Activated naive CD4-positive, alpha-beta T cell treated with anti-CD3 and anti-CD28 coated beads, Interleukin-2, amount 50 U/mL, for 16 hours (primary cell): ENCODE data around the gene TAC4.

Source experiments
- DNase-seq: peaks from one replicate; pipeline ENCODE4 v3.0.0-alpha.2; 2020

The TAC4 gene

GRCh38 chr17:49872754-49873377, 25.0 kb upstream of the TAC4 start:
- no peak for DNase-seq

GRCh38 chr17:49871211-49871610, 23.3 kb upstream of the TAC4 start:
- no peak for DNase-seq

GRCh38 chr17:49870298-49870697, 22.4 kb upstream of the TAC4 start:
- DNase-seq = no peak

- no peak for DNase-seq
Measured at GRCh38 chr17:49869038-49869374, 21.1 kb upstream of the TAC4 start.

GRCh38 chr17:49866882-49867413, 19.1 kb upstream of the TAC4 start:
- DNase-seq = no peak

GRCh38 chr17:49866019-49866380, 18.1 kb upstream of the TAC4 start:
- no peak for DNase-seq

- DNase-seq = no peak
Measured at GRCh38 chr17:49862781-49863331, 15.0 kb upstream of the TAC4 start.

GRCh38 chr17:49861150-49861884, 13.4 kb upstream of the TAC4 start:
- peak; percentile 60 for DNase-seq

GRCh38 chr17:49859991-49860953, 12.4 kb upstream of the TAC4 start:
- DNase-seq = no peak

- no peak for DNase-seq
Measured at GRCh38 chr17:49858796-49859195, 10.9 kb upstream of the TAC4 start.

GRCh38 chr17:49854126-49854525, 6.3 kb upstream of the TAC4 start:
- DNase-seq = no peak

GRCh38 chr17:49853470-49854015, 5.7 kb upstream of the TAC4 start:
- DNase-seq = no peak

GRCh38 chr17:49851387-49852291, 3.8 kb upstream of the TAC4 start:
- DNase-seq = peak; percentile 78

GRCh38 chr17:49850772-49851386, 3.0 kb upstream of the TAC4 start:
- no peak for DNase-seq

- no peak for DNase-seq
Measured at GRCh38 chr17:49850218-49850610, 2.3 kb upstream of the TAC4 start.

- no peak for DNase-seq
Measured at GRCh38 chr17:49848739-49849138, 870 bp upstream of the TAC4 start.

- no peak for DNase-seq
Measured at GRCh38 chr17:49846938-49847712, 744 bp downstream of the TAC4 start.

- no peak for DNase-seq
Measured at GRCh38 chr17:49845321-49845720, 2.5 kb downstream of the TAC4 start.

GRCh38 chr17:49843774-49844350, 4.0 kb downstream of the TAC4 start:
- DNase-seq = no peak

- DNase-seq = no peak
Measured at GRCh38 chr17:49842846-49843245, 5.0 kb downstream of the TAC4 start.
